ENCODE measurements around the gene FSCN2. TPM values are rescaled to one million over a fixed set of nuclear protein-coding genes. Genes with fewer than 3 reads are reported as not detected.

FSCN2 gene
- total and polyA plus RNA-seq, 2 donors from 2014 or later: 0.26 to 3.8 TPM

DNA sequence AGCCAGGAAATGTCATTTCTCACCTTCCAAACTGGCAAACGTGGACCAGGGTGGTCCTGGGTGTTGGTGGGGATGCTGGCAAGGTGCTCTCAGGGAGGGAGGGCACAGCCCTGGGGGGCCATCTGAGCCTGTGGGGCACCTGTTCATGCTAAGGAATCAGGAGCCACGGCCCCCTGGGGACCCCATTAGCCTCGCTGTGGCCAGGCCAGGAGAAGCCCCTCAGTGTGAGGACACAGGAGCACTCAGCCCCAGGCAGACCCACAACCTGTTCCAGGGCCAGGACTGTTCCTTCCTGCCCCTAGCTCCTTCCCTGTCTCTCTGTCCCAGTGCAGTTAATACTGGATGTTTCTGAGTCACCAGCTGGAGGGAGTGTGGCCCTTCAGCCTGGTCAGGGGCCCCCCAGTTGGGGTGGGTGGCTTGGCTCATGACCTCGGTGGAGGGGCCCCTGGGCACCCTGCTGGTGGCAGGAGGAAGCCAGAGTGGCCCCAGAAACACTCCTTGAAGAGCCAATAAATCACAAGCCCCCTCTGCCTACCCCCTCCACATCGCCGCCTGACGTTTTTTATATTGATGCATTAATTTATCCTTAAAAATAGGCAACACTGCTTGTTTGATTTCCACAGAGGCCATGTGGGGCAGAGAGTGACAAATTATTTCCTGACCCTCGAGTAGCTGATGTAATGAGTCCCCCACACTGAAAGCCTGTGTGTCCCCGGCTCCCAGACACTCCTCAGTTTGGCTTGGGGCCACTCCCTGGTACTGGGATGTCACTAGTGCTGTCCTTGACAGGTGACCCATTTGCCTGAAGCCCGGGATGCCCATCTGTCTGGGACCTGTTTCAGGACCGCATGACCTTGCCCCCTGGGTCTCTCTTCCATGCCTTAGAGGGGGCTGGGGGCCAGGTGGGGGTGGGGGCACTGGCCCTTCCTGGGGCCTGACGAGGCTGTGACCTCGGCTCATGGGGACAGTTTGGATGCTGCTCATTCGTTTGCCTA, 37.9 kb upstream of the FSCN2 start:
- H3K9me3 ChIP-seq (ENCODE audit: control insufficient read depth in 2 of 3, insufficient read depth in 1 of 3, low read length in 3 of 3): no peaks in the 10 kb centered on the region
- no peak for DNase-seq
- TF ChIP-seq, protein P1, sequence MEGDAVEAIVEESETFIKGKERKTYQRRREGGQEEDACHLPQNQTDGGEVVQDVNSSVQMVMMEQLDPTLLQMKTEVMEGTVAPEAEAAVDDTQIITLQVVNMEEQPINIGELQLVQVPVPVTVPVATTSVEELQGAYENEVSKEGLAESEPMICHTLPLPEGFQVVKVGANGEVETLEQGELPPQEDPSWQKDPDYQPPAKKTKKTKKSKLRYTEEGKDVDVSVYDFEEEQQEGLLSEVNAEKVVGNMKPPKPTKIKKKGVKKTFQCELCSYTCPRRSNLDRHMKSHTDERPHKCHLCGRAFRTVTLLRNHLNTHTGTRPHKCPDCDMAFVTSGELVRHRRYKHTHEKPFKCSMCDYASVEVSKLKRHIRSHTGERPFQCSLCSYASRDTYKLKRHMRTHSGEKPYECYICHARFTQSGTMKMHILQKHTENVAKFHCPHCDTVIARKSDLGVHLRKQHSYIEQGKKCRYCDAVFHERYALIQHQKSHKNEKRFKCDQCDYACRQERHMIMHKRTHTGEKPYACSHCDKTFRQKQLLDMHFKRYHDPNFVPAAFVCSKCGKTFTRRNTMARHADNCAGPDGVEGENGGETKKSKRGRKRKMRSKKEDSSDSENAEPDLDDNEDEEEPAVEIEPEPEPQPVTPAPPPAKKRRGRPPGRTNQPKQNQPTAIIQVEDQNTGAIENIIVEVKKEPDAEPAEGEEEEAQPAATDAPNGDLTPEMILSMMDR (IDR thresholded peaks at IDR 0.05; ENCODE audit: borderline replicate concordance, extremely low read depth, insufficient read depth): no peak
- H3K9ac ChIP-seq (ENCODE audit: low read length in 3 of 3): no peak overlapping the region
- H3K36me3 ChIP-seq (ENCODE audit: control insufficient read depth in 2 of 3, insufficient read depth in 3 of 3, low read length in 3 of 3): no peaks in the 10 kb centered on the region
- H3K27me3 ChIP-seq (ENCODE audit: control insufficient read depth, insufficient read depth, low read length): no peaks in the 10 kb centered on the region
- H3K27ac ChIP-seq (ENCODE audit: low read depth in 2 of 2, low read length in 2 of 2): no peak overlapping the region
- peaks cover 0 to 2% (median 0%) of the 10 kb centered on the region in 3 donors for H3K4me1 ChIP-seq (ENCODE audit: control insufficient read depth in 2 of 3, insufficient read depth in 2 of 3, low read depth in 1 of 3, low read length in 3 of 3)
- intact Hi-C loops (cut with DNase I): loop anchor here (10.0 kb wide), 1 partner anchor 235 kb away; no protein-coding TSS in a partner anchor
- H3K4me3 ChIP-seq (ENCODE audit: low read length in 3 of 3): no peak overlapping the region
- no peak for FAIRE-seq

DNA sequence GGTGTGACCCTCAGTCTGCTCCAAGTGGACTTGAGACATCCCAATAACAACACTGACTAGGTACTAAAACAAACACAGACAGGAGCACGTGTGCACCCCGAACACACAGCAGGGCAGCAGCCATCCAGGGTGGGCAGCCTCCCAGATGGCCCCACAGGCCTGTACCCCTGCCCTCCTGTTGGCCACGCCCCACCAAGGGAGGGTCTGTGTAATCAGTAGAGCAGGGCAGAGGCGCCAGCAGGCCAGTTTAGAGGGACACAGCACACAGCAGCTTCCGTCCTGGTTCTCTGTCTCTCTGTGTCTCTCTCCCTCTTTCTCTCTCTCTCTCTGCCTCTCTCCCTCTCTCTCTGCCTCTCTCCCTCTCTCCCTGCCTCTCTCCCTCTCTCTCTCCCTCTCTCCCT, 37.0 kb upstream of the FSCN2 start:
- no peaks in the 10 kb centered on the region for H3K9me3 ChIP-seq (ENCODE audit: control insufficient read depth in 2 of 3, insufficient read depth in 1 of 3, low read length in 3 of 3)
- H3K27me3 ChIP-seq (ENCODE audit: control insufficient read depth, insufficient read depth, low read length): no peaks in the 10 kb centered on the region
- H3K36me3 ChIP-seq (ENCODE audit: control insufficient read depth in 2 of 3, insufficient read depth in 3 of 3, low read length in 3 of 3): no peaks in the 10 kb centered on the region
- no peak overlapping the region for H3K9ac ChIP-seq (ENCODE audit: low read length in 3 of 3)
- no peak overlapping the region for H3K4me3 ChIP-seq (ENCODE audit: low read length in 3 of 3)
- intact Hi-C loops (cut with DNase I): no loop called here
- FAIRE-seq: no peak
- H3K27ac ChIP-seq (ENCODE audit: low read depth in 2 of 2, low read length in 2 of 2): no peak overlapping the region
- peak in 2 of 5 donors; percentile 37 to 67 for DNase-seq
- peaks cover 0 to 2% (median 0%) of the 10 kb centered on the region in 3 donors for H3K4me1 ChIP-seq (ENCODE audit: control insufficient read depth in 2 of 3, insufficient read depth in 2 of 3, low read depth in 1 of 3, low read length in 3 of 3)
- TF ChIP-seq, protein P1 (IDR thresholded peaks at IDR 0.05; ENCODE audit: borderline replicate concordance, extremely low read depth, insufficient read depth): no peak

DNA sequence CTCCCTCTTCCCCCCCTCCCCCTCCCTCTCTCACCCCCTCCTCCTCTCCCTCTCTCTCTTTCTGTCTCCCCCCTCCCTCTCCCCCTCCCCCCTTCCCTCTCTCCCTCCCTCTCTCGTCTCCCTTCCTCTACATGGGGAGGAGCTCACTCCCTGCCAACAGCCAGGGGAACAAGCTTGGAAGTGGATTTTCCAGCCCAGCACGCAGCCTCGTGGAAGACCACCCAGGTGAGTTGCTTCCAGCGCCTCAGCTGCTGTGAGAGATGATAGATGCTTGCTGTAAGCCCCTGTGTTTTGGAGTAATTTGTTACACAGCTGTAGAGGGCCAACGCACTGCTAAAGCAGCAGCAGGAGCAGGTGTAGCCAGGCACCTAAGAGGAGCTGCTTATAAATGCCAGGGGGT, 36.4 kb upstream of the FSCN2 start:
- TF ChIP-seq, protein P1 (IDR thresholded peaks at IDR 0.05; ENCODE audit: borderline replicate concordance, extremely low read depth, insufficient read depth): no peak
- intact Hi-C loops (cut with DNase I): no loop called here
- Histone ChIP-seq H3K4me3 (ENCODE audit: low read length in 3 of 3) (no peak overlapping the region), H3K4me1 (ENCODE audit: control insufficient read depth in 2 of 3, insufficient read depth in 2 of 3, low read depth in 1 of 3, low read length in 3 of 3) (peaks cover 0 to 2% (median 0%) of the 10 kb centered on the region in 3 donors), H3K9ac (ENCODE audit: low read length in 3 of 3) (no peak overlapping the region), H3K9me3 (ENCODE audit: control insufficient read depth in 2 of 3, insufficient read depth in 1 of 3, low read length in 3 of 3) (no peaks in the 10 kb centered on the region), H3K27me3 (ENCODE audit: control insufficient read depth, insufficient read depth, low read length) (no peaks in the 10 kb centered on the region), H3K27ac (ENCODE audit: low read depth in 2 of 2, low read length in 2 of 2) (no peak overlapping the region), H3K36me3 (ENCODE audit: control insufficient read depth in 2 of 3, insufficient read depth in 3 of 3, low read length in 3 of 3) (no peaks in the 10 kb centered on the region)
- DNase-seq (no peak), FAIRE-seq (no peak)

All from kidney (tissue), 14 donors.